ENCODE measurements around the gene USP9Y. TPM values are rescaled to one million over a fixed set of nuclear protein-coding genes. Genes with fewer than 3 reads are reported as not detected.
A peak's percentile ranks its signal among the peaks of the same experiment; 100 is the strongest.
"Not testable (repeated sequence)": the region's sequence is repeated elsewhere in the genome, so short reads cannot be mapped to it uniquely, and the experiment has no call there.

Gene USP9Y, protein sequence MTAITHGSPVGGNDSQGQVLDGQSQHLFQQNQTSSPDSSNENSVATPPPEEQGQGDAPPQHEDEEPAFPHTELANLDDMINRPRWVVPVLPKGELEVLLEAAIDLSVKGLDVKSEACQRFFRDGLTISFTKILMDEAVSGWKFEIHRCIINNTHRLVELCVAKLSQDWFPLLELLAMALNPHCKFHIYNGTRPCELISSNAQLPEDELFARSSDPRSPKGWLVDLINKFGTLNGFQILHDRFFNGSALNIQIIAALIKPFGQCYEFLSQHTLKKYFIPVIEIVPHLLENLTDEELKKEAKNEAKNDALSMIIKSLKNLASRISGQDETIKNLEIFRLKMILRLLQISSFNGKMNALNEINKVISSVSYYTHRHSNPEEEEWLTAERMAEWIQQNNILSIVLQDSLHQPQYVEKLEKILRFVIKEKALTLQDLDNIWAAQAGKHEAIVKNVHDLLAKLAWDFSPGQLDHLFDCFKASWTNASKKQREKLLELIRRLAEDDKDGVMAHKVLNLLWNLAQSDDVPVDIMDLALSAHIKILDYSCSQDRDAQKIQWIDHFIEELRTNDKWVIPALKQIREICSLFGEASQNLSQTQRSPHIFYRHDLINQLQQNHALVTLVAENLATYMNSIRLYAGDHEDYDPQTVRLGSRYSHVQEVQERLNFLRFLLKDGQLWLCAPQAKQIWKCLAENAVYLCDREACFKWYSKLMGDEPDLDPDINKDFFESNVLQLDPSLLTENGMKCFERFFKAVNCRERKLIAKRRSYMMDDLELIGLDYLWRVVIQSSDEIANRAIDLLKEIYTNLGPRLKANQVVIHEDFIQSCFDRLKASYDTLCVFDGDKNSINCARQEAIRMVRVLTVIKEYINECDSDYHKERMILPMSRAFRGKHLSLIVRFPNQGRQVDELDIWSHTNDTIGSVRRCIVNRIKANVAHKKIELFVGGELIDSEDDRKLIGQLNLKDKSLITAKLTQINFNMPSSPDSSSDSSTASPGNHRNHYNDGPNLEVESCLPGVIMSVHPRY (N-terminal part only)
- 10 to 100 TPM in 1 of 4 donors, 1 to 10 TPM in 1, not detected in 2; 6.8 to 11.1 TPM for total RNA-seq

DNA sequence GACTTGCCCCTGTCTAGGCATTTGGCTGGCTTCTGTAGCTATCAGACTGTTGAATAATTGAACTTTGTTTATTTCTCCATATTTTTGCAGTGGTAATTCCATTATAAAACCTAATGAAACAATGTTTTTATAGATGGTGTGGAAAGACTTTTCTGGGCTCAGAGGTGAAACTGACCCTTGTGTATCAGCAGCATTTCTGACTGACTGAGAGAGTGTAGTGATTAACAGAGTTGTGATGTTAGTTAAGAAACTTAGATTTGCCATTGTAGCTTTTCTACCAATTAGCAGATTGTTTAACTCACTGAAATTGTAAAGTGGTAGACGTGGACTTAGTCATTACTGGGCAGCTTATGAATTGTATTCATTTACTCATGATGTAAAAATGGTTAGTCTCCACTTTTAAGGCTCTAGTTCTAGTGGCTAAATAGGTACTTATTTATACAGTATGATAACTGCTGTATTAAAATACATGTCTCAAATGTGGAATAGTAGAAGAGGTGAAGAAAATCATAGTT lies at the start of gene USP9Y:
USP9Y (plus strand) TSS at position 51 of the 515 bp plus-strand sequence. CDS start 8,217 bp downstream, outside the sequence.
- peaks cover 0 to 8% (median 0%) of the 10 kb centered on the region in 4 donors for H3K9me3 ChIP-seq
- DNase-seq, result no peak
- H3K4me3 ChIP-seq, result no peak within 1 kb of the TSS
- TF ChIP-seq, protein P1, sequence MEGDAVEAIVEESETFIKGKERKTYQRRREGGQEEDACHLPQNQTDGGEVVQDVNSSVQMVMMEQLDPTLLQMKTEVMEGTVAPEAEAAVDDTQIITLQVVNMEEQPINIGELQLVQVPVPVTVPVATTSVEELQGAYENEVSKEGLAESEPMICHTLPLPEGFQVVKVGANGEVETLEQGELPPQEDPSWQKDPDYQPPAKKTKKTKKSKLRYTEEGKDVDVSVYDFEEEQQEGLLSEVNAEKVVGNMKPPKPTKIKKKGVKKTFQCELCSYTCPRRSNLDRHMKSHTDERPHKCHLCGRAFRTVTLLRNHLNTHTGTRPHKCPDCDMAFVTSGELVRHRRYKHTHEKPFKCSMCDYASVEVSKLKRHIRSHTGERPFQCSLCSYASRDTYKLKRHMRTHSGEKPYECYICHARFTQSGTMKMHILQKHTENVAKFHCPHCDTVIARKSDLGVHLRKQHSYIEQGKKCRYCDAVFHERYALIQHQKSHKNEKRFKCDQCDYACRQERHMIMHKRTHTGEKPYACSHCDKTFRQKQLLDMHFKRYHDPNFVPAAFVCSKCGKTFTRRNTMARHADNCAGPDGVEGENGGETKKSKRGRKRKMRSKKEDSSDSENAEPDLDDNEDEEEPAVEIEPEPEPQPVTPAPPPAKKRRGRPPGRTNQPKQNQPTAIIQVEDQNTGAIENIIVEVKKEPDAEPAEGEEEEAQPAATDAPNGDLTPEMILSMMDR (IDR thresholded peaks at IDR 0.05), result no peak
- no peak for TF ChIP-seq POLR2A (IDR thresholded peaks at IDR 0.05)
- H3K27me3 ChIP-seq, result no peaks in the 10 kb centered on the region
- H3K27ac ChIP-seq, result no peak within 1 kb of the TSS
- no peaks in the 10 kb centered on the region for H3K36me3 ChIP-seq
- no peaks in the 10 kb centered on the region for H3K4me1 ChIP-seq

DNA sequence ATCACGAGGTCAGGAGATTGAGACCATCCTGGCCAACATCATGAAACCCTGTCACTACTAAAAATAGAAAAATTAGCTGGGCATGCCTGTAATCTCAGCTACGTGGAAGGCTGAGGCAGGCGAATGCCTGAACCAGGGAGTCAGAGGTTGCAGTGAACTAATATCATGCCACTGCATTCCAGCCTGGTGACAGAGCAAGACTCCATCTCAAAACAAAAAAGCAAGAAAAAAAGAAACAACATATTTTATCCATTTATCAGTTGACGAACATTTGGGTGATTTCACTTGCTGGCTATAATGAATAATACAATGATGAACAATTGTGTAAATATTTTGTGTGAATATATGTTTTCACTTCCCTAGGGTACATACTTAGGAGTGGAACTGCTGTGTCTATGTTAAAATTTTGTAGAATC lies 49.4 kb upstream of the USP9Y start:
- DNase-seq, result no peak
- TF ChIP-seq, protein P1 (IDR thresholded peaks at IDR 0.05), result no peak
- no peak for TF ChIP-seq POLR2A (IDR thresholded peaks at IDR 0.05)
- Histone ChIP-seq H3K4me1 (no peaks in the 10 kb centered on the region), H3K36me3 (no peaks in the 10 kb centered on the region), H3K9me3 (no peaks in the 10 kb centered on the region), H3K27me3 (no peaks in the 10 kb centered on the region), H3K4me3 (no peak overlapping the region), H3K27ac (no peak overlapping the region)

DNA sequence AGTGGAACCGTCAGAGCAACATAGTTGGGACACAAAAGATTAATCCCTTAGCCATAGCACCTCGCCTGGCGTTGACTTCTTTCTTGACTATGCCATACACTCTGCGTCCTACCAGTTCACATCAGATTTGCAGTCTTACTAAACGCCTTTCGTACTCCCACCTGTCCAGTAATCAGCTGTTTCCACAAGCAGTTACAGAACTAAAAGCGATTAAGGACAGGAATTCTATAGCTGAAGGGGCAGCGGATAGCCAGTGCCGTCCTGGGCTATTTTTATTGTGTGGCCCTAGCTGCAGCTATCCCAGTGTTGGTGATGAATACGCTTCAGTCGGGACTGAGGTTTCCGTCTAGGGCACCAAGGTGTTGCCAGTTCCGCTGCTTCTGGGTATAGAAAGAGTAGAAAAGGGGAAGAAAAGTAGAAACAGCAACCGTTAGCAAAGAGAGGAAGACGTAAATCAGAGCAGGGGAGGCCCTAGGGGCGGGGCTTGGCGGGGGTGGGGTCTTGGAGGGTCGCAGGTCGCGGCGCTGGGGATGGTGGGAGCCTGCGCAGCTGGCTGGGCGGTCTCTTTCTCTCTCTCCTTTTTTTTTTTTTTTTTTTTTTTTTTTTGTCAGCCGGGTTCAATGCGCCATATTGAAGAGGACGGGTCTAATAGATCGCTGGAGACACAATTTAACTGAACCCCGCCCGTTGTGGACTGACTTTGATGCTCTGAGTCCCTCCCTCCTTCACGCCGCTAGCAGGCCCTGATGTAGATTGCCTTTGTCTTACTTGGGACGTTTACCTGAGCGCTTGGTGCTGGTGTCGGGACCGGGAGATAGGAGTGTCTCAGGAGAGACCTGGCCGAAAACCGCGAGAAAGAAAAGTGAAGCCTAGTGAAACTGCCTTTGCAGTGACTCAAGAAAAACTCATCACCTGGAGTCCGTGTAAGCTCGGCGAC lies 39.0 kb upstream of the USP9Y start:
- TF ChIP-seq, protein P1 (IDR thresholded peaks at IDR 0.05), result no peak
- peak in 1 of 3 donors; percentile 66 for DNase-seq
- Histone ChIP-seq H3K9me3 (no peaks in the 10 kb centered on the region), H3K27ac (peak overlapping the region in 2 of 4 donors; percentile 74 to 76), H3K4me1 (no peaks in the 10 kb centered on the region), H3K36me3 (no peaks in the 10 kb centered on the region), H3K27me3 (no peaks in the 10 kb centered on the region), H3K4me3 (peak overlapping the region in 2 of 4 donors; percentile 46 to 62)

DNA sequence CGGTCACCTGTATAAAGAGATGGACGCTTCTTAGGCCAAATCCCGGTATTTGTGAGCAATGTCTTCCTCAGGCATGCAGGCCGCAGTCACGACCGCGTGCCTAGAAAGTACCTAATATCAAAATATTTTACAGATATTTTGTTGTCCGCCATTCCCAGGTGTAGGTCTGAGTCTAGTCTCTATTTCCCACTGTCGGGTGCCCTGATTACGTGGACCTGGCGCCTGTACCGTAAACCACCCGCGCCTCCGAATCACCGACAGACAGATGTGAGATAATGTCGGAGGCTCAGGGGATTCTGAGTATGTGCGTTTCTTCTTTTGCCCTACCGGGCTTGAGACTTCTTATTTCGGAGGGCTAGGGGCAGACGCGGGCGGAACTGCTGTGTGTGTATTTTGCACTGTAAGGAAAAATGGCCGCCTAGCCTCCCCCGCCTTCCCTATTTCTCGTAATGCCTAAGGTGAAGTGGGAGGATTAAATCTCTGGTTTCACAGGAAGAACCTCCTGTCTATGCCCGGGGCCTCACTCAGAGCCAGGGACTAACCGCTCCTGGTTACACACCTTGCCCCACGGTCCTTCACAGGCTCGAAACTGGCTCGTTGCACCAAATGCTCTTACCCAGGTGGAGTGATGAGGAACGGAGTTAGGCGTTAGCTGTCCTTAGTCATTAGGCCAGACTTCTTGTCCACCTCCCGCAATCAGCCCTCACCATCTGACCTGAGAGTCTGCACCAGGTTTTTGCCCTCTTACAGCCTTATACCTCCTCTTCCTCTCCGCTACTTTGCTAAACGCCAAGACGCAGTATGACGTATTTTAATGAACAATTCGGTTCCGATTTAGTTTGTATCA lies 38.1 kb upstream of the USP9Y start:
- no peaks in the 10 kb centered on the region for H3K4me1 ChIP-seq
- H3K36me3 ChIP-seq, result no peaks in the 10 kb centered on the region
- no peaks in the 10 kb centered on the region for H3K27me3 ChIP-seq
- no peak for TF ChIP-seq POLR2A (IDR thresholded peaks at IDR 0.05)
- TF ChIP-seq, protein P1 (IDR thresholded peaks at IDR 0.05), result no peak
- H3K9me3 ChIP-seq, result no peaks in the 10 kb centered on the region
- H3K4me3 ChIP-seq, result peak overlapping the region in 2 of 4 donors; percentile 46 to 62
- peak overlapping the region in 2 of 4 donors; percentile 74 to 76 for H3K27ac ChIP-seq
- peak in 1 of 3 donors; percentile 53 for DNase-seq

DNA sequence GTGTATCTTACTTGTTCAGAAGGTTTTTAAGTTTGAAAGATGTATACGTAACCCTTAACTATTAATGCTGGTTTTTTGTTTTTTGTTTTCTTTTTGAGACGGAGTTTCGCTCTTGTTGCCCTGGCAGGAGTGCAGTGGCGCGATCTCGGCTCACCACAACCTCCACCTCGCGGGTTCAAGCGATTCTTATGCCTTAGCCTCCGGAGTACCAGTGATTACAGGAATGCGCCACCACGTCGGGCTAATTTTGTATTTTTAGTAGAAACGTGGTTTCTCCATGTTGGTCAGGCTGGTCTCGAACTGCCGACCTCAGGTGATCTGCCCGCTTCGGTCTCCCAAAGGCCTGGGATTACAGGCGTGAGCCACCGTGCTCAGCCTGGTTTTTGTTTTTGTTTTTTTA lies 37.2 kb upstream of the USP9Y start:
- not testable (repeated sequence) for H3K9me3 ChIP-seq, H3K4me1 ChIP-seq, DNase-seq, H3K27me3 ChIP-seq, H3K27ac ChIP-seq, H3K36me3 ChIP-seq
- peak overlapping the region in 2 of 4 donors; percentile 46 to 62 for H3K4me3 ChIP-seq

Data from Peyer's patch (tissue), 4 donors.